HG03108 (cell line): Measurements from ENCODE around the gene WRNIP1.
"Not testable (repeated sequence)": the region's sequence is repeated elsewhere in the genome, so short reads cannot be mapped to it uniquely, and the experiment has no call there.

Experiments
- ATAC-seq: cut with Tn5 transposase; IDR thresholded peaks from one replicate; pipeline ENCODE4 v1.9.1; 2021; ENCODE audit warnings: moderate library complexity; ENCODE audit not compliant: unreplicated experiment

The WRNIP1 gene

DNA sequence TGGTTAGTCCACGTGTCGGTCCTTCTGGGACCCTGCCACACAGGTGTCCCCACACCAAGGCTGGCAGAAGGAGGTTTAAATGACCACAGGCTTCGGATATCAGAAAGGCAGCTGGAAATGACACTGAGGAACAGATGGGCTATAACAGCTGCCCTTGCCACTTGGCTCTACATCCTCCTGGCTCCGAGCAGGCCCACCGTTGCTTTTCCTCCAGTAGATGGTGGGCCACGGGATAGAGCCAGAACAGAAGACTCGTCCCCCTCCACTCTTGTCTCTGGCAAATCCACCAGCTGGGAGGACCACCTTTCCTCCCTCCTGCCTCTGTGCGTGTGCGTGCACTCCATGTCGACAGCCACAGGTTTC is 17.6 kb downstream of the WRNIP1 start:
- ATAC-seq: no peak

DNA sequence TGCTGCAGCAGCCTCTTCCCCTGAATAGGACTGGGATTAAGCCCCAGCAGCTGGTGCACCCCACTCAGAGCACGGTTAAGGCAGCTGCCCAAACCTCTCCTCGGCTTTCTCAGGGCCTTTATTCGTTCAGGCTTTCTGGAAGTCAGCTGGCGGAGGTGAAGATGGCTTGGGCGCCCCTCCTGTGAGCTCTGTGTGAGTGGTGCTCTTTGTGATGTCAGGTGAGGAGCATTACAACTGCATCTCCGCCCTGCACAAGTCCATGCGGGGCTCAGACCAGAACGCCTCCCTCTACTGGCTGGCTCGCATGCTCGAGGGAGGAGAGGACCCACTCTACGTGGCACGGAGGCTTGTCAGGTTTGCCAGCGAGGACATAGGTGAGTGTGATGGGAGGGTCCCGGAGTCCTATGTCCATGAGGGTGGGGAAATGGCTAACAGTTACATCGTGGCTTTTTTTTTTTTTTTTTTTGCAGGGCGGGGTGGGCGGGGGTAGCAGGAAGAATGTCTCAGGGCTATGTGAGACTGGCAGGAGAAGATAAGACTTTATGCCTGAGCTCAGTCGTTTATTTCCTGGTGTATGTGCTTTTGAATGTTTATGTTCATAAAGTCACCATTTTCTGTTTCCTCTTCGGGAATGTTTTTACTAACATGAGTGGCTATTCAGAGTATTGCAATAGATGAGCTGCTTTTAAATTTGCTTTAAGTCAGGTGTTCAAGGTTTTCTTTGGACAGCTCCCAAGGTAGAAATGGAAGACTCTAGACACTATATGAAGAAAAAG is 18.2 kb downstream of the WRNIP1 start:
- ATAC-seq: no peak

DNA sequence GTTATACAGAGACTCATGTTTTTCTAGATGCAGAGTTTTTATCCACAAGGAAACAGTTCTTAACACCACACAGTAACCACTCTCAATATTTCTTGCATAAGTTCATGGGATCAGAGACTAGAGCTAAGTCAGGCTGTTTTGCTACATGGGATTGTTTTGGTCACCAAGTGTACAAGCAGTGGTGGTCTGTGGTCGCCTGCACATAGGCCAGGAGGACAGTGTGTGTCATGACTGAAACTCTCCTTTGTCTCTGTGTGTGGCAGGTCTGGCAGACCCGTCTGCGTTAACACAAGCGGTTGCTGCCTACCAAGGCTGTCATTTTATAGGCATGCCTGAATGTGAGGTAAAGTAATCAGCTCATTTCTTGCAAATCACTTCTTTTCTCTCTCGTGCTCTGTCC is 18.9 kb downstream of the WRNIP1 start:
- ATAC-seq: no peak

DNA sequence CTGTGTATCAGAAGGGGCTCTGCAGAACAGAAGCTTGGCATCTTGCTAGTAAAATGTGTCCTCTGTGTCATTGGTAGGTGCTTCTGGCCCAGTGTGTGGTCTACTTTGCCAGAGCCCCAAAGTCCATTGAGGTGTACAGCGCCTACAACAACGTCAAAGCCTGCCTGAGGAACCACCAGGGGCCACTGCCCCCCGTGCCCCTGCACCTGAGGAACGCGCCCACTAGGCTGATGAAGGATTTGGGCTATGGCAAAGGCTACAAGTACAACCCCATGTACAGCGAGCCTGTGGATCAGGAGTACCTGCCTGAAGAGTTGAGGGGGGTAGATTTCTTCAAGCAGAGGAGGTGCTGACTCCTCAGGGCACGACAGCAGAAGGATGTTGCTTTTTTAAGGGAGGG is 19.7 kb downstream of the WRNIP1 start:
- ATAC-seq: no peak

DNA sequence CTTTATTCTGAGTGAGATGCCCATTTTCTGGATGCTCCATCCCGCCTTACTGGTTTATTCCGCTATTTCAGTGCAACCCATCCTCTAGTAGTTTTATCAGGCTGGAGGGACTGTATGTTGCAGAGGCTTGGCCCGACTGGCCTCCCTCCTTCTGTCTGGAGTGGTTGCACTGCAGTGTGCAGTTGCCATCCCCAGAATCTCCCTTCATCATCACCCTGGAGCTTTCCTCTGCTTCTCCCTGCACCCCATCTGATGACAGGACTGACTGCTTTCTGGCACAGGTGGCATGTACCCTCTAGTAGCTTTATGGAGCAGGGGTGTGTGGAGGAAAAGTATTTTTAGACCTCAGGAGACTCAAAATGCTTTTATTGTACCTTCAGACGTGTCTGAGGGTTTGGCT is 21.1 kb downstream of the WRNIP1 start:
- no peak for ATAC-seq

DNA sequence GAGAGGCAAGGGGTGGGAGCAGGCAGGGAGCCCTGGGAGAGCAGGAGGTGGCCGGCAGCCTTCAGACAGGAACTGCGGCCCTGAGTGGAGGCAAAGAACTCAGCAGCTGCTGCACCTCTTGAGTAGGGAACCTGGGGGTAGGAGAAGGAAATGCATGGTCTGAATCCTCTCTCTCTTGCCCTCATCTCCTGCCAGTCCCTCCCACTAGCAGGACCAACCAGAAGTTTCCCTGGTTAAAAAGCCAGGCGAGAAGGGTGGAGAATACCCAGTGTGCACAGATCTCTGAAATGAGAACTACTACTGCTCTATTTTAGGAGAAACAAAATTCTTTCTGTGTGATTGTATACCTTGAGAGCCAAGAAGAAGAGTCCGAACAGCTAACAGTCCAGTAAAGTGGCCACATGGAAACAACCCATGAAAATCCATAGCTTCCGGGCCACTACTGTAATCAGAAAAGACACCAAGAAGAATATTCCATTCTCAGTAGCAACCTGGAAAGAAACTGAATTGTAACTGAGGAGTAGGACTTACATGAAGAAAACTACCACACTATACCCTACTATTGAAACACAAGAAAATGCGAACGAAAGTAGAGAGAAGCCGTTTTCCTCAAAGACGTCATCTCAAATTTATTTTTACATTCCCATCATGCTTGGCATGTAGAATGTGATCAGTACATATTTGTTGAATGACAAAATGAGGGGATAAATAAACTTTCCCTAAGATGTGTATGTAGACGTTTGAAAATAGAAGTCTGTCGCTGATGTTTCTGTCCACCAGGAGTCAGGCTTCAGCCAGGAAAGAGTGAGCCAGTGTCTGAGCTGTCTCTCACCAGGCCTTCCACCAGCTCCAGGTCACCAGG is 25.6 kb downstream of the WRNIP1 start:
- no peak for ATAC-seq

DNA sequence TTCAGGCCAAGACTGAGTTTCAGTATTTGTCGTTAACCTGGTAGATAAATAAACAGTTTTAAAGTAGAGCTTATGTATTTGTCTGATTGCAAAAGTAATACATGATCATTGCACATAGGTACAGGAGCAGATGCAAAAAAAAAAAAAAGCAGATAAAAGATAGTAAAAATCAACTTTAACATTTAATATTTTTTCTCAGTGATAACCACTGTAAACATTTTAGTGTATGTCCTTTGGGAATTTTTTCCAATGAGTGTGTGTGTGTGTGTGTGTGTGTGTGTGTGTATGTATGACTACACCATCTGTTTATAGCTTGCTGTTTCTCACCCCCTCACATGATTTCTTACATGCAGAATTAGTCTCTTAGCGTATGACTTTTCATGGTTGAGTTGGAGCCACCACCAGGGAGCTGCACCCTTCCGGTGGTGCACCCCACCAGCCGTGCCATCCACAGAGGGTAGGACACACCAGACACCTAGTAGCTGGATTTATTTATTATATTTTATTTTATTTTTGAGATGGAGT is 26.3 kb downstream of the WRNIP1 start:
- ATAC-seq: no peak

DNA sequence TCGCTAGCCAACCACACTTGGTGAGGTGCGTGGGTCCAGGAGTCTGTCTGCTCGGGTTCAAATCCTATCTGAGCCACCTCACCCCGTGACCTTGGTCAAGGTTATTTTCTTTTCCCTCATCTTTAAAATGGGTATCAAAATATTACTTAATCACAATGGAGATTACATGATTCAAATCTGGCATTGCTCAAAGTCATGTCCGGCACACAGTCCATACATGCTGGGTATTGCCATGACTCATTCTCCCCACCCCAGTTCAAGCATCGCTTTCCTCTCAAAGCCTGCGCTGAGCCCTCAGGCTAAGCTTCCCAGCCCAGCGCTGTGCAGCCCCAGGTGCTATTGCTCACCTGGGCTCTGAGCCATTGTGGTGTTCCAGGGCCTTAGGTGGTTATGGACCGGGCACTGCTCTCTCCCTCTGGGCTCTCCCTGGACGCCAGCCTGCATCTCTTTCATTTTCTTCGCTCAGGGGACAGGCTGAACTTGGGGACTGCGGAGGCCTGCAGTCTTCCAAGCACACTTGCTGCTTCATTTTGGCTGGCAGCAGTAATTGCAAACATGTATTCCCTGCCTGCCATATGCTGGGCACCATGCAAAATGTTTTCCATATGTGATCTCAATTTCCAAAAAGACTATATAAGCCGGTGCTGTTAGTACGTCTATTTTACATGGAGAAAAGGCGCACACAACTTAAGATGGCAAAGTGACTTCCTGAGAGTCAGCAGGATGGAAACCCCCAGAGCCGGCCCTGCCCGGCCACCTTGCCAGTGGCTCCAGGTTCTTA is 27.3 kb downstream of the WRNIP1 start:
- ATAC-seq: no peak

DNA sequence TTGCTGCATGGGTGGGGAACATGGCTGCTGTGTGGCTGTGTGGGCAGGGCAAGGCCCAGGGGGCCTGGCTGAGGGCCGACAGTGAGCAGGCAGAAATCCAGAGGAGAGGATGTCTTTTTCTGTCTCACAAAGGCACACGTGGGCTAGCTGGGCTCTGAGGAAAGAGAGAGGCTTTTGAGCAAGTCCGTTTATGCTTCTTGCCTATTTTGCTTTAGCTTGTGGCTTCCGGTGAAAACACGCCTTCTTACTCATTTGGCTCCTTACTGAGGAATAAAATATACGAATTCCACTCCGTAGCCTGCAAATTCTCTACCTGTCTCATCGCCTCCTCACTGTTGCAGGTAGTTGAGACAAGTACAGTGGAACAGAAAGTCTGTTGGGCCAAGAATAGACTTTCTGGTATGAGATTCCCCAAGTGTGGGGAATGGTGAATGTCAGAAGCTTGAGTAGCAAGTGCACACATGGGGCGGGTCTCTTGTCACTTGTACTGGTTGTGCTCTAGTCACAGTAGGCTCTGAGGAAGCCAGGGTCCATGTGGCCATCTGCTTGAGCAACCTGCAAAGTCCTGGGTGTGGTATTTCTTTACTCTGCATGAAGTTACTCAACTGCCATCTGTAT is 28.4 kb downstream of the WRNIP1 start:
- ATAC-seq: no peak

DNA sequence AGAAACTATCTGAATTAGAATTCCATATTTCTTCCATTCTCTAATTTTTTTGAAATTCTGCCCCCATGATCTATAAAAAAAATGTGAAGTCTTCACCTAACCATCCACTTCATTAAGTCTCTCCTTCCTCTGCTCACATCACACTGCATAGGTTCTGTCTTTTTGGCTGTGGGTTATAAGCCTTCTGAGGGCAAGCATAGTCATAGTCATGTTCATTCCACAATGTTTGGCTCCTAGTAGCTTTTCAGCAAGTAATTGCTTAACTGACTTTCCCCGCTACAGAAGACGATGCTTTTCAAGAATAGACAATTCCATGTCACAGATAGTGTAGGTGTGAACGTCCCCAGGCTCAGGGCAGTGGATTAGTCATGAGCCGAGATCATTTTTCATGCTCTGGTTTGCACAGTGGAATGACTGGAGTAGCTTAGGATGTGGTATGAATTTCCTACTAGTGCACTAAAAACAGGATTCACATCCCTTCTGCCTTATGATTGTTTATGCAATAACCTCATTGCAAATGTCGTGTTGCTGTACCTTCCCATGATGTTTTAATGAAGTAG is 29.1 kb downstream of the WRNIP1 start:
- ATAC-seq: no peak

DNA sequence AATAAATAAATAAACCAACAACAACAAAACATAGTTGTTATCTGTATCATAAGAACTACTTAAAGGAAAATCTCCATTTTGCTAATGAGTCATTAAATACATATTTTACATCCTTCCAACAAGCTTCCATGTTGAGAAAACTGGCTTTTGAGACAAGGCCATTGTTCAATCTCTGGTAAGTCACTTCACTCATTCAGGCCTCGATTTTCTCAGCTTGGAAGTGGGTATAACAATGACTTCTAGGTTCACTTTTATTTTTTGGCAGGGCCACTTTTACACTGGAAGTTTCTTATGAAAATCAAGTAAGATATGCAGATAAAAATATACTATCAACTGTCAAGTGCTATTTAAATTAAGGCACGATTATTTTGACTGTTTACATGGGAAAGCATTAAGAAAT is 30.0 kb downstream of the WRNIP1 start:
- ATAC-seq: no peak

DNA sequence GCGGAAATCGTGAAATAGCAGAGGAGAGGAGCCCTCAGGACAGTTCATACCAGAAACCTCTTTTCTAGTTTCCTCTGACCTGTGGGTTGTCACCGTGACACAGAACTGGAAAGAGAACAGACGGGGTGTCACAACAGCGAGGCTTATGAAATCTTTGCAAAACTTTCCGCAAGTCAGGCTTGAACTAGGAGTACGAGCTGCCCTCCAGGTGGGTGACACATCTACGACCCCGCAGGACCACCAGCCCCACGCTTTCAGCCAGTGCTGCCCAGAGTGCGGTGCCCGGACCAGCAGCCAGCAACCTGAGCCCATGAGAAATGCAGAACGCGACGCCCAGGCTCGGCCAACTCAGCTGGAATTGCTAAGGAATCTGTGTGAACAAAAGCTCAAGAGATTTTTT is 30.8 kb downstream of the WRNIP1 start:
- no peak for ATAC-seq

DNA sequence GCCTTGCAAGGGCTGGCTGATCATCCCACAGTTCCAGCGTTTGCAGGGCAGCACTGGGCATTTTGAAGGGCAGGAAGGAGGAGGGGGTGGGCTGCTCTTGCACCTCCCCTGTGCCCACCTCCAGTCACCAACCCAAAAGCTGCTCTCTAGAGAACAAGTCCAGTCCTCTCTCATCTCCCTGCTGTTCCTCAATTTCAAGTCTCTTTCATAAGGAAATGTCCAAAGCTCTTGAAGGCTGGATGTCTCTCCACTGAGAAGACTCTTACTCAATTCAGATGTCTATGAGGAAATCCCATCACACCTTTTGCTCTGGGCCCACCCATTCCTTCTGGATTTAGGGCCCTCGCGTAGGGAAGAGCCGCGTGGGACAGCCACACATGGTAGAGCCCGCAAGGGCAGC is 31.7 kb downstream of the WRNIP1 start:
- no peak for ATAC-seq

DNA sequence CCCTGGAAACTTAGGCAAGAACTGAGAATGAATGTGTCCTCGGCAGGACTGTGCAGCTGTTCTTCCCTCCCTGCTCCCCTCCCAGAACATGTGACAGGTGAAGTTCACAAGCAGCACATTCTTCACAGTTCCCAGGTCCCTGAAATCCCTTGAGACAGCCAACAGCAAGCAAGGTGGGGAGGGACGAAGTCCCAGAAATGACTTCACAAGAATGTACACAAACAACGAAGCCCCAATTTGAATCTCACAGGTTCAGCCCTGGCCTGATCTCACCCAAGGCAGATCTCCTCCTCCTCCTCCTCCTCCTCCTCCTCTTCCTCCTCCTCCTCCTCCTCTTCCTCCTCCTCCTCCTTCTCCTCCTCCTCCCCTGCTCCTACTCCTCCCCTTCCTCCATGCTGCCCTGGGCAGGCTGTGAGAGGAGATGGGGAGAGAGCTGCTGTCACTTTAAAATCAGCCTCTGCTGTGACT is 32.4 kb downstream of the WRNIP1 start:
- ATAC-seq: no peak

DNA sequence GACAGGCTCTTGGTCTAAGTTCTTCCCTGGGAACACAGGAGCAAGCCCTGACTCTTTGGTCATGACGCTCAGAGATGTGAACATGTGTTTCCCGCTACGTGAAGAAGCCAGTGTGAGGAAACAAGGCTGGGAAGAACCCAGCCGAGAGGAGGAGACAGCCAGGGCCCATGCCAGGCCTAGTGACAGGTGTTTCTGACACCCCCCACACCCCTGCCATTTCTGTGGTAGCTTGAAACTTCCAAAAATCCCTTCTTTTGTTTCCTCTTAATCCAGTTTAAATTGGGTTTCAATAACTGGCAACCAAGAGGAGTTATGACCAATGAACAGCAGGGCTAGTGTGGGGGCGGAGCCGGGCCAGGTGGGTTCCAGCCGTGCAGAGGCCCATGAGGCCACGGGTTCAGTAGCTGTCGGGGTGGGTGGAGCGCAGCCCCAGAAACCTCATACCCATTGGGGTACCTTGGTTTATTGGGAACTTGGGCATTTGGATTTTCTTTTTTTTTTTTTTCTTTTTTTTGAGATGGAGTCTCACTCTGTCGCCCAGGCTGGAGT is 33.5 kb downstream of the WRNIP1 start:
- no peak for ATAC-seq

DNA sequence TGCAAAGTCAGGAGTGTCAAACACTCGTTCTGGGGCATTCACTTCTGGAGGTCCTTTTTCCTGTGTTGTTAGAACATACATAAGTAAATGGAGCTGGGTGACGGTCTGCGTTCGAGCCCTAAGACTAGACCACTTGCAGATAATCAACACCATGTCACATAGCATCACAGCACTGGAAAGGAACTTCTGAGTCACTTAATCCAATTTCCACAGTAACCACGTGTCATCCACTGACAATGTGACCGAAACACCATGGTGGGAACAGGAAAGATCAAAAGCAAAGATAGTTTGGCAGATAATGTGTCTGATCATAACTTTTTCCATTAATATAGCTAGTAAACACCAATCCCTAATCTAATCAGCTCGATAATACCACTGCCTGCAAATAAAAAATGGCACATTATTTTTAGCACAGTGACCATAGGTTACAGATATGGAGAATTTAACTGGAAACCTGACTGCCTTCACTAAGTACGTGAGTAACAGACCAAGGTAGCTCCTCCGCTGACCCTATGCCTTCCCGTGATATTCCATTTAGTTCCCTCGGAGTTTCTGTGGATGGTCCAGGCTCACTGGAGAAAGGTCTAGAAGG is 34.8 kb downstream of the WRNIP1 start:
- no peak for ATAC-seq

DNA sequence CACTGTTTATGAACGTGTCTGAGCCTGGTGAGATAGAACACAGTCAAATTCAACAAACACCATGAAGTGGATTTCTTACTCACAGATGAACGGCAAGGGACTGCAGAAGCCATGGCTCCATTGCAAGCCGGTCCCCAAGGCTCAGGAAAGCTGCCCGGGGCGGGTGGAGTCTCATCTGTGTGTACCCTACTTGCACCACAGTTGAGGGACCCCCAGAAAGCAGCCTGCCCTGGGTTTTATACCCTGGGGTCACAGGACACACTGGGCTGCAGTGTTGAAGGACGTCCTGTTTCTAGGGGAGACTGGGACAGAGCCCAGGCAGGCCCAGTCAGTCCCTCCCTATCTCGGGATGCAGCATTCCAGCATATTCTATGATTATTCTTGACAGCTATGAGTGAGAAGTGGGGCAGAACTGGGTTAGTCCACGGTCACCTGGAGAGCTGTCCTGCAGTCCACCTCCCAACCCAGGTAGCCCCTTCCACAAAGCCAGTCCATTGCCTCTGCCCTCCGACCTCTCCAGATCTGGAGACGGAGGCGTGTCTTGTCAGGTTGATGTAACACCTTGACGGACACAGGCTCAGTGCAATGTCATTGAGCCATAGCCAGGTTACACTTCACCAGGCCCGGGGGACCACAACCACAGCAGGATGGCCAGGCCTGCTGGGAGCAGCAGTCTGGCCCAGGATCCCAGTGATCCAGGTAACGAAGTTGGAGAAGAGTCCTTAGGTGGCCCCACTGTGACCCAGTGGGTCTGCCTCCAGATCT is 35.5 kb downstream of the WRNIP1 start:
- no peak for ATAC-seq

DNA sequence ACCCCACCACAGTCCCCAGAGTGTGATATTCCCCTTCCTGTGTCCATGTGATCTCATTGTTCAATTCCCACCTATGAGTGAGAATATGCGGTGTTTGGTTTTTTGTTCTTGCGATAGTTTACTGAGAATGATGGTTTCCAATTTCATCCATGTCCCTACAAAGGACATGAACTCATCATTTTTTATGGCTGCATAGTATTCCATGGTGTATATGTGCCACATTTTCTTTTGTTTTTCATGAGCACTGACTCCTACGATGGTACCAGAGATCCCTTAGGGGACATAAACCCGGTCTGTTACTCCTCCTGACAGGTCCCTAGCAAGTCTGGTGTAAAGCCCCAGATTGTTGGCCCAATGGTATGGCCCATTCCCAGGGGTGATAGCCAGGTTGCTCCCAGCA is 36.5 kb downstream of the WRNIP1 start:
- ATAC-seq: not testable (repeated sequence)

DNA sequence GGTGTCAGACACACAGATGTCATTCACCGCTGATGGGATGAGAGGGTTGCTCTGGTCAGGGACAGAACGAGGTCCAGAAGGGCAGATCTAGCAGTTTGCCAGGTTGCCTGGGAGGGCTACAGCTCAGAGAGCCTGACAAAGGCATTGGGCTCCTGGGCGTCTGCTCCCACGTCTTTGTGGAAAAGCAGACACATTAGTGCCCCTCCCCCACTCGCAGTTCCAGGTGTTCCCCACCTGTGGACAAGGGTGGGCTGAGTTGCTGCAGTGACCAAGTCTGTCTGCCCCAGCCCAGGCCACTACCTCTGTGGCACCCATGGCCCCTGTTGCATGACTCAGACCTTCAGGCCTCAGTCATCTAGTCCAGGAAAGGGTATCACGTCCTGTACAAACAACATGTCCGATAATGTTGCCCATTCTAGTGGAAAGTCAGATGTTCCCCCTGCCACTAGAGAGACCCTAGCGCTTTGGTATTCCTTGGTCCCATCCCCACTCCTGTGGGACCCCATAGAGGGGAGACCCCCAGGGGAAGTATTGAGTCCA is 37.4 kb downstream of the WRNIP1 start:
- no peak for ATAC-seq
